ENCODE measurements around the gene ZSWIM6. TPM values are rescaled to one million over a fixed set of nuclear protein-coding genes. Genes with fewer than 3 reads are reported as not detected.

ZSWIM6 gene
- total RNA-seq, 1 donor from 2014 or later, result 20.4 TPM

GRCh38 chr5:61306531-61307131 lies 25.4 kb upstream of the ZSWIM6 start:
- DNase-seq (ENCODE audit: extremely low read depth, low read depth, low spot score), result no peak

- DNase-seq (ENCODE audit: extremely low read depth, low read depth, low spot score), result no peak
Measured at GRCh38 chr5:61307191-61307590, 24.9 kb upstream of the ZSWIM6 start.

GRCh38 chr5:61307611-61308010 lies 24.4 kb upstream of the ZSWIM6 start:
- DNase-seq (ENCODE audit: extremely low read depth, low read depth, low spot score), result no peak

GRCh38 chr5:61308712-61309111 lies 23.3 kb upstream of the ZSWIM6 start:
- no peak for DNase-seq (ENCODE audit: extremely low read depth, low read depth, low spot score)

- no peak for DNase-seq (ENCODE audit: extremely low read depth, low read depth, low spot score)
Measured at GRCh38 chr5:61309115-61309514, 22.9 kb upstream of the ZSWIM6 start.

GRCh38 chr5:61311056-61311610 lies 20.9 kb upstream of the ZSWIM6 start:
- no peak for DNase-seq (ENCODE audit: extremely low read depth, low read depth, low spot score)

- DNase-seq (ENCODE audit: extremely low read depth, low read depth, low spot score), result no peak
Measured at GRCh38 chr5:61311836-61312808, 19.9 kb upstream of the ZSWIM6 start.

GRCh38 chr5:61313960-61314681 lies 17.9 kb upstream of the ZSWIM6 start:
- DNase-seq (ENCODE audit: extremely low read depth, low read depth, low spot score), result no peak

GRCh38 chr5:61318376-61318775 lies 13.7 kb upstream of the ZSWIM6 start:
- DNase-seq (ENCODE audit: extremely low read depth, low read depth, low spot score), result no peak

- DNase-seq (ENCODE audit: extremely low read depth, low read depth, low spot score), result no peak
Measured at GRCh38 chr5:61319388-61320146, 12.5 kb upstream of the ZSWIM6 start.

GRCh38 chr5:61320860-61321259 lies 11.2 kb upstream of the ZSWIM6 start:
- DNase-seq (ENCODE audit: extremely low read depth, low read depth, low spot score), result no peak

- DNase-seq (ENCODE audit: extremely low read depth, low read depth, low spot score), result no peak
Measured at GRCh38 chr5:61321669-61322068, 10.4 kb upstream of the ZSWIM6 start.

GRCh38 chr5:61322738-61323725 lies 9.0 kb upstream of the ZSWIM6 start:
- no peak for DNase-seq (ENCODE audit: extremely low read depth, low read depth, low spot score)

- no peak for DNase-seq (ENCODE audit: extremely low read depth, low read depth, low spot score)
Measured at GRCh38 chr5:61327760-61328753, 4.0 kb upstream of the ZSWIM6 start.

- no peak for DNase-seq (ENCODE audit: extremely low read depth, low read depth, low spot score)
Measured at GRCh38 chr5:61328791-61329549, 3.1 kb upstream of the ZSWIM6 start.

GRCh38 chr5:61329550-61330128 lies 2.4 kb upstream of the ZSWIM6 start:
- no peak for DNase-seq (ENCODE audit: extremely low read depth, low read depth, low spot score)

- DNase-seq (ENCODE audit: extremely low read depth, low read depth, low spot score), result no peak
Measured at GRCh38 chr5:61330341-61330844, 1.7 kb upstream of the ZSWIM6 start.
